SH-SY5Y (cell line): Measurements from ENCODE around the gene ANO6.

Source experiments
- GATA2 ChIP-seq: IDR thresholded peaks from 2 replicates; pipeline ENCODE4 v1.6.1; 2011; ENCODE audit warnings: mild to moderate bottlenecking, low read depth, low read length
- GATA3 ChIP-seq: IDR thresholded peaks from 2 replicates; pipeline ENCODE4 v1.6.1; 2011; ENCODE audit warnings: low read depth, mild to moderate bottlenecking, low read length, moderate library complexity

- TF ChIP-seq GATA2 (no peak), GATA3 (no peak)
These were observed 52.9 kb downstream of the ANO6 start for GRCh38 chr12:45268672-45269411.
